ENCODE data around the gene SEPSECS. TPM values are rescaled to one million over a fixed set of nuclear protein-coding genes. Genes with fewer than 3 reads are reported as not detected.

SEPSECS gene
- total RNA-seq, 4 donors from 2014 or later, result 3.0 to 7.2 (median 4.4) TPM

DNA sequence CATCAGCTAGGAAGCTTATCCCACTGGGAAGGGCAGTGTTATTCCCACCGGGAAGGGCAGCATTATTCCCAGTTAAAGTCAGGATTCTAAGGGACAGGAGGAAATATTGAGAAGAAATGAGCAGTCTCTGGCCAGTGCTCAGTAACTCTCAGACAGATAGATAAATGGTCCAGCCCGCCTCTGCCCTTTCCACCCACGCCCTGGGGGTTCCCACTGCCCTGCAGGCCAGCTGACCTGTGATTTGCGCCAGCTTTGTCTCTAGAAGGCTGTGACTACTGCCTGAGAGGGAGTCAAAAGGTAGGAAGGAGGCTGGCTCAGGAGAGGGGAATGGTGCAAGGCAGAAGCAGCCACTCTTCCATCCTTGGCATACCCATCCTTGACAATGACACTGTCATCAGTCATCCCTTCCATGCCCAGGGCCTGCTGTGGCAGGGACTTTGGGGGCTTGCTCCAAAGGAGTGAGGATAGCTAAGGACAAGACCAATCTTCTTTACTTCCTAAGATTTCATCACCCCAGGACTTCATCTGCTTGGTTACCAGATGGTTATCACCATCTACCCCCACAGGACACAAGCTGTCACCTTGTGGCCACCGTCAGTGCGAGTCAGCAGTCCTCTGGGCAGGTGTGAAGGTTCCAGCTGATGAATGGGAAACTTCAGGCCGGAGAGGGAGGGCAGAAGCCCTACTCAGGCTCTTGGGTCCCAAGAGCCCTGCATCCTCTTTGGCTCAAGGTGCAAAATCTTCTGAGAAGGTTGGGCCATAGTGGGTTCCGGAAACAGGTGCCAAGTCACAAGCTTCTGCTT, 49.5 kb downstream of the SEPSECS start:
- TF ChIP-seq, protein P1, sequence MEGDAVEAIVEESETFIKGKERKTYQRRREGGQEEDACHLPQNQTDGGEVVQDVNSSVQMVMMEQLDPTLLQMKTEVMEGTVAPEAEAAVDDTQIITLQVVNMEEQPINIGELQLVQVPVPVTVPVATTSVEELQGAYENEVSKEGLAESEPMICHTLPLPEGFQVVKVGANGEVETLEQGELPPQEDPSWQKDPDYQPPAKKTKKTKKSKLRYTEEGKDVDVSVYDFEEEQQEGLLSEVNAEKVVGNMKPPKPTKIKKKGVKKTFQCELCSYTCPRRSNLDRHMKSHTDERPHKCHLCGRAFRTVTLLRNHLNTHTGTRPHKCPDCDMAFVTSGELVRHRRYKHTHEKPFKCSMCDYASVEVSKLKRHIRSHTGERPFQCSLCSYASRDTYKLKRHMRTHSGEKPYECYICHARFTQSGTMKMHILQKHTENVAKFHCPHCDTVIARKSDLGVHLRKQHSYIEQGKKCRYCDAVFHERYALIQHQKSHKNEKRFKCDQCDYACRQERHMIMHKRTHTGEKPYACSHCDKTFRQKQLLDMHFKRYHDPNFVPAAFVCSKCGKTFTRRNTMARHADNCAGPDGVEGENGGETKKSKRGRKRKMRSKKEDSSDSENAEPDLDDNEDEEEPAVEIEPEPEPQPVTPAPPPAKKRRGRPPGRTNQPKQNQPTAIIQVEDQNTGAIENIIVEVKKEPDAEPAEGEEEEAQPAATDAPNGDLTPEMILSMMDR (IDR thresholded peaks at IDR 0.05), result no peak
- no peak for TF ChIP-seq POLR2A (IDR thresholded peaks at IDR 0.05)
- Histone ChIP-seq H3K4me3 (no peak overlapping the region), H3K9me3 (no peaks in the 10 kb centered on the region), H3K36me3 (no peaks in the 10 kb centered on the region), H3K4me1 (no peaks in the 10 kb centered on the region), H3K27me3 (no peaks in the 10 kb centered on the region), H3K27ac (no peak overlapping the region)
- WGBS, 2 donors, result 92 to 94% methylated on average over 4 of the region's 8 CpGs
- intact Hi-C loops (cut with DNase I), result no loop called here
- no peak for DNase-seq

DNA sequence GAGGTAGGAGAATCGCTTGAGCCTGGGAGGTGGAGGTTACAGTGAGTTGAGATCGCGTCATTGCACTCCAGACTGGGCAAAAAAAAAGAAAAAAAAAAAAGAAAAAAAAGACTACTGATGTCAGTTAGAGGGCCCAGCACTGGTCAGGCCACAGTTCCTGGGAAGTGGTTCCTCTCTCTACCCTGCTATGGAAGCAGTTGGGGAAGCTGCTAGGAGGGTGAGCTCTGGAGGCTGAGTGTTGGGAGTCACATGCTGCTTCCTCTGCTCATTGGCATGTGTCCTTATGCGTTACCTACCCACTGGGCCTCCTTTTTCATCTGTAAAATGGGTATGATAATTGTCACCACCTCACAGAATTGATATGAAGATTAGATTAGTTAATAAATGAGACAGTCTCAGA, 50.7 kb downstream of the SEPSECS start:
- DNase-seq, result no peak
- intact Hi-C loops (cut with DNase I), result no loop called here
- H3K36me3 ChIP-seq, result no peaks in the 10 kb centered on the region
- no peak for TF ChIP-seq POLR2A (IDR thresholded peaks at IDR 0.05)
- TF ChIP-seq, protein P1 (IDR thresholded peaks at IDR 0.05), result no peak
- H3K4me1 ChIP-seq, result no peaks in the 10 kb centered on the region
- no peak overlapping the region for H3K27ac ChIP-seq
- H3K9me3 ChIP-seq, result no peaks in the 10 kb centered on the region
- 93 to 95% methylated on average over 4 of the region's 4 CpGs for WGBS, 2 donors
- no peak overlapping the region for H3K4me3 ChIP-seq
- H3K27me3 ChIP-seq, result no peaks in the 10 kb centered on the region

DNA sequence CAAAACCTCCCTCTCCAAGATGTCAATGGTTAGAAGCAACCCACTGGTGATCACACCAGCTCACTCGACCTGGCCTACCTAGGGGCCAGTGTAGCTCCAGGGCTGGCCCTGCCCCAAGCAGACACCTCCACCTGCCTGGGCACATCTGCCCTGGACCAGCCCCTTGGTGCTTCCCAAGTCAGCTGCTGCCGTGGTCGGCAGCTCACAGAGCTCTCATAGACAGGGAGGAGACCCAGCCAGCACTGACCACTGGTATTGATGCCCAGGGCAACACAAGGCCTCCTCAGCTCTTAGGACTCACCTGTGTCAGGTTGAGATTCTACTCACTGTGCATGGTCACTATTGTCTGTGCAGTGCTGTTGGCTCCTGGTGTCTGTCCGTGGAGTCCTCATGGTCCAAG, 51.7 kb downstream of the SEPSECS start:
- intact Hi-C loops (cut with DNase I), result no loop called here
- no peaks in the 10 kb centered on the region for H3K4me1 ChIP-seq
- no peaks in the 10 kb centered on the region for H3K9me3 ChIP-seq
- no peak for DNase-seq
- no peak overlapping the region for H3K27ac ChIP-seq
- no peak for TF ChIP-seq POLR2A (IDR thresholded peaks at IDR 0.05)
- TF ChIP-seq, protein P1 (IDR thresholded peaks at IDR 0.05), result no peak
- H3K36me3 ChIP-seq, result no peaks in the 10 kb centered on the region
- H3K4me3 ChIP-seq, result no peak overlapping the region
- H3K27me3 ChIP-seq, result no peaks in the 10 kb centered on the region
- WGBS, 2 donors, result 70 to 100% methylated on average over 1 to 2 of the region's 4 CpGs

DNA sequence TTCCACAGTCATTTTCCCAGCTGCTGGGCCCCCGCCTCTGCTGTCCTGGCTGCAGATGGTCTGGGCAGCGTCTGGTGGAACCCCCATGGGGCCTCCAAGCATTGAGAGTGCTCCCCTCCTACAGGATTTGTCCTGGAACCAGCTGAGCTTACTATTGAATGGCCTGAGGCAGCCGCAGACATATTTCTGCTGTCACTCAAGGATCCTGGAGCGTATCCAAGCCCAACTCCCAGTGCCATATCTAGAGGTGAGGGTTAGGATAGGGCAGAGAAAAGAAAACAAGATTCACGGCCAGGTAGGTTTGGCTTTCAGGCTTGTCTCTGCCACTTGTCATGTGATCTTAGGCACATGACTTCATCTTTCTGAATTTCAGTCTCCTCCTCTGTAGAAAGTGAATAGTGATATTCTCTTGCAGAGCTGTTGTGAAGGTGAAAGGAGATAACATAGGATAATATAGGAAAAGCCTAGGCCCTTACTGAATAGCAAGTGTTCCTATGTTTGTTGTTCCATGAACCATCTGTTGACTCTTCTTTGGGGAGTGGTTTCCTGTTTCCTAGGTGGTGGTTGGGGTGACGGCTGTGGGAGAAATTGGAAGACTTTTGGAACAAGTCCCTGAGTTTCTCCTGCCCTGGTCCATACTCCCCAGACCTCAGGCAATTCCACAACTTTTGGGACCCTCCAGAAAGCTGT, 52.3 kb downstream of the SEPSECS start:
- H3K9me3 ChIP-seq, result no peaks in the 10 kb centered on the region
- TF ChIP-seq POLR2A (IDR thresholded peaks at IDR 0.05), result no peak
- TF ChIP-seq, protein P1 (IDR thresholded peaks at IDR 0.05), result no peak
- intact Hi-C loops (cut with DNase I), result no loop called here
- no peak overlapping the region for H3K27ac ChIP-seq
- H3K27me3 ChIP-seq, result peaks cover 0 to 4% (median 0%) of the 10 kb centered on the region in 4 donors
- H3K36me3 ChIP-seq, result no peaks in the 10 kb centered on the region
- H3K4me1 ChIP-seq, result no peaks in the 10 kb centered on the region
- no peak for DNase-seq
- WGBS, 2 donors, result 47 to 69% methylated on average over 4 to 6 of the region's 6 CpGs
- H3K4me3 ChIP-seq, result no peak overlapping the region
